GM19025 (cell line): Measurements from ENCODE around the gene ZP4.
"Not testable (repeated sequence)": the region's sequence is repeated elsewhere in the genome, so short reads cannot be mapped to it uniquely, and the experiment has no call there.

Experiments
- ATAC-seq: cut with Tn5 transposase; IDR thresholded peaks from one replicate; pipeline ENCODE4 v1.9.1; 2021; ENCODE audit warnings: mild to moderate bottlenecking, low read depth, moderate library complexity; ENCODE audit not compliant: unreplicated experiment

ZP4 gene

GRCh38 chr1:237878406-237878805, 12.3 kb downstream of the ZP4 start:
- no peak for ATAC-seq

DNA sequence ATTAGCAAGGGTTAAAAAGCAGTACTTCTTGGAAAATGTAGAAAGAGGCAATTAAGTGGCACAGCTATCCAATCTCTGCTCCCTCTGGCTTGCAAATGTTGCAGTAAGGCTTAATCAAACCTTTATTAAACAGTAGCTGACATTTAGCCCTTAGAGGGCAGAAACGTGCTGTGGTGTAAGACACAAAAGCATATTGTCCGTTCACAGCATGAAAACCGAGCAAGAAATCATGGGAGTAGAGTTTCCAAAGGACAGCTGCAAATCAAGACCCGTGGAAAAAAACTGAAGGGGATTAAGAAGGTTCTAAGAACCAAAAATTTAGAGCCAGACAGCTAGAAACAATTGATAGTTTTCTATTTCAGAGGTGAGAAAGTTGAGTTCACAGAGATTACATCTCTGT, 13.1 kb downstream of the ZP4 start:
- ATAC-seq, result no peak

DNA sequence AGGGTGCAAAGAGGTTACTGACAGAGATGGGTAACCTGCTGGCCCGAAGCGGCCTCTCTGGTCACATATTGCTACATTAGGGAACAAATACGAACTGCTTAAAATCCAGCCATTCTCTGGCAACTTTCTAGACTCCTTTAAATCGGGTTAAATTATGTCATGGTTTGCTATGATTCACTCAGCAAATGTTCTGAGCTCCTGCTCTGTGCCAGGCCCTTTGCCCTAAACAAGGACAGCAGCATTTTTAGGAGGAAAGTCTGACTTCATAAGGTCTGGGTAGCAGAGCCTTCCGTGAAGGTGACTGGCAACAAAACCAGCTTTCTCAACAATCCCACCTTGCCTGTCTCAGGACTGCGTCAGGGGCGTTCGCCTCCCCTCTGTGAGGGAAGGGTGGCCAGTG, 15.4 kb downstream of the ZP4 start:
- ATAC-seq, result no peak

DNA sequence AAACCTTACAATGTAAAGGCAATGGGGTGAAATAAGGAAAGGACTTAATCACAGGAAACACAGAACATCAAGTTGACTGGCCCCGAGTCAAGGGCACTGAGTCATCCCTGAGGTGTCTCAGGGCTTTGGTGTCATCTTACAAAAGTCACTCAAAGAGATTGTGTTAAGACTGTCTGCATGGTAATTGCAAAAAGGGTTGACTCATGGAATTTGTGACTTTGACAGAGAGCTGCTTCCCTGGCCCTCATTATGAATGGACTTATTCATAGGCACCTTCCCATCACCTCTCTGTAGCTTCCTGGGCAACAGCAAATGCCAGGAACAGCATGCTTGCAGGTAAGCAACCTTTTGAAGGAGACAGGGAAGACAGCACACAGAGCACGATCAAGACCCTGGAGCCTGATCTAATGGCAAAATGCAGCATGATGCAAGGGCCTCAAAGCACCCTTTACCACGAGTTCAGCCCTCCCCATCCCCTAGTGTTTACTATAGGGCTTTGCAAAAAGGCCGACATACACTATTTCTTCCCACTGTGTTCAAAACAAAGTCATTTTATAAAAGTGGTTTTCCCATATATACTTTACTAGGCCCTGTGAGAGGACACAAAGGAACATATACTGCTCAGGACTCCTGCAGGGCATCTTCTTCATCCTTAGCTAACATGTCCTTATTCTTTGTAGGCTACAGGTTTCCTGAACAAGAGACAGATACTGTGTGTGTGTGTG, 17.1 kb downstream of the ZP4 start:
- no peak for ATAC-seq

GRCh38 chr1:237868817-237869600, 21.7 kb downstream of the ZP4 start:
- no peak for ATAC-seq

GRCh38 chr1:237867380-237867888, 23.3 kb downstream of the ZP4 start:
- no peak for ATAC-seq

DNA sequence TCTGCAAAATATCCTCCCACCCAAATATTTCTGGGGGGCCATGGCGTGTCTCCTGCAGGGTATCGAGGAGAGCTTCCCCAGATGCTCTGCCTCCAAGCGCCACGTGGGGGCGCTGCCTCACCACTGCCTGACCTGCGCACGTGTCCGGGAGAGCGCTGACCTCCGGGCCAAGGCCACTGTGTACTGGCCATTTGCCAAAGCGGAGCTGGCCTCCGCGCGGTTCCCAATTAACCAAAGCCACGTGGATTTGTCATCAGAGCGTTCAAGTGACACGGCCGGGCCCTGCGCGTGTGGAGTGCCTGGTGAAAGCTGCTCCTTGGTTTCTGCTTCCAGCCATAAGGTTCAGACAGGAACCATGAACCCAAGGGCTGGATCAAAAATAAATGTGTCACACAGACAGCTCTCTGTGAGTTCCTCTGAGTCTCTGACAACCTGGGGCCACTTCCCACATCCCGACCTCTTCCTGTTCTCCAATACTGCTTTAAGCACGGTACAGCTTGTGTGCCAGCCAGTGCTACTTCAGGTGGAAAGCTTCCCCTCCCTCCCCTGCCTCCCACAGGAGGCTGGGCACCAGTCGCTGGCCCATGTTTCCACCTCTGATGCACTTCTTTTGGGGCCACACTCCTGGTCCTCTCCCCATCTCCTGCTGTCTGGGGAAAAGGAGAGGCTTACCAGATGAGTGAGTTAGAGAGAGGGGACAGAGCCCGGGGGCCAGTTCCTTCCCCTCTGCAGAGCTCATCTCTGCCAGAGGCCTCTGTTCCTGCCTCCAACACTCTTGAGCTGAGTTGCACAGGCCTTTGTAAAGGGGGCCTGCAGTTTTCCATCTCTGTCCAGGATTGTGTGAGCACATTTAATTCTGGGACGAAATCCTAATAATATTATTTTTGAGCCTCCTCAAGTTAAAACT, 26.1 kb downstream of the ZP4 start:
- no peak for ATAC-seq

DNA sequence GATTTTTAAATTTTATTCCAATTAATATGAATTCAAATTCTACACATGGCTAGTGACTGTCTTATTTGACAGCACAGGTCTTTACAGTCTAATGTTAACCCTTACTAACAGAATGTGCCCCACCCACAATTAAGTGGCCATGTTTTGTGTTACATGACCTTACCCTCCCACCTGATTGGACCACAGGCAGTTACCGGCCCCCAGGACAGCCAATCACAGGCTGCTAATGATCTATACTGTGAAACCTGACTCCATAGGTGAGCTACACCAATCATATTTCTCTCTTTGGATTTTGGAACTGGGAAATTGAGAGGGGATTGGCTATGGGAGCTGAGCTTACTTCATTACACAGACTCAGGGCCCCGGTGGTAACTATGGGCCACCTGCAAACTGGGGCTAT, 27.5 kb downstream of the ZP4 start:
- no peak for ATAC-seq

DNA sequence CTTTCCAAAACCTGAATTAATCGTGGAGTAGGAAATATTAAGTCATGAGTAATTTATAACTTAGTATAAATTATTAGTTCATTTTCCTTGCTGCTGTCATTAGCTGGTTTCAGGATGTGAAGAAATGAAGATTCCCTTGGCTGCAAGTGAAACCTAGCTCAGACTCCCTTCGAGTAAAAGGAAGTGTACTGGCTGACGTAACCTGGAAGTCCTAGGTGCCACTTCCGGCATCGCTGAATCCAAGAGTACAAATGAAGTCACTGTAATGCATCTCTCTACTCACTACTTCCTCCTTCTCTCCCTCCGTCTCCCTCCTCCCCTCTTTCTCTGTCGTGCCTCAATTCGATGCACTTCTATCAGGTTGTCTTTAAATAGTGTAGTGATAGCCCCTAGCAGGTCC, 28.8 kb downstream of the ZP4 start:
- ATAC-seq, result no peak

GRCh38 chr1:237858992-237859391, 31.7 kb downstream of the ZP4 start:
- no peak for ATAC-seq

DNA sequence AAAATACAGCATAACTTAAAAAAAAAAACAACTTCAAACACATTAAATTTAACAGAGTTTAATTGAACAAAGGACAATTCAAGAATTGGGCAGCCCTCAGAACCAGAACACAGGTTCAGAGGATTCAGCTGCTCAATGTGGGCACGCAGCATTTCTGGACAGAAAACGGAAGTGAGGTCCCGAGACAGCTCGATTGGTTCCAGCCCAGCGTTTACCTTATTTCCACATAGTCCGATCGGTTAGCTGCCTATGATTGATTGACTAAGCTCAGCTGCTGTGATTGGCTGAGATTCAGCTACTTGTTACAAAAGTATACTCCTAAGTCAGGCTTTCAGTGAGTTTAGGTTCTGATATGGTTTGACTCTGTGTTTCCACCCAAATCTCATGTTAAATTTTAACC, 33.3 kb downstream of the ZP4 start:
- no peak for ATAC-seq

- no peak for ATAC-seq
Measured at GRCh38 chr1:237852342-237852741, 38.4 kb downstream of the ZP4 start.

DNA sequence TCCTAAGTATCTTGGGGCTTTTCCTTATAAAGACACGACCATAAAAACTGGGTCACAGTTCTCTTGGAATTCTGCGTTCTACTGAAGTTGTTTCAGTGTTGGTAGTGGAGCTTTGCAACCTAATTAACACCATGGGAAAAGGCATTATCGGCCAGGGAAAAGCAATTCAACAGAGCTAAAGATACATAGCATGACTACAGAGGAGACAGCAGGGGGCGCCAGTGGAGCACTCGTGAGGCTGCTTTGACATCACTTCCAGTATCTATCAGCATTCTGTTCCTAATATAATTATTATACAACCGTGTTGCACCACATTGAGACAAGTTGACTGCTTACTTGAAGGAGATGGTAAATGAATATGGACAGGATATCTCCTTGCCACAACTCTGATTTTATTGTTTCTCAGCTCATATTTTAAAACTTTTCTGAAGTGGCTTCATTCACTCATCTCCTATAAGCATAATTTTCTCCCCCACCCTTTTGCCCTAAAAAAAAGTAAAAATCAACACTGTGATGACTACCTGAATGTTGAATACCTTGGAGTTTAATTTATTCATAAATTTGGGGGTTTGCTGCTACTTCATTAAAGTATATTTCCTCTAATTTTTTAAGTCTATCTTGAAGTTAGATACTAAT, 39.4 kb downstream of the ZP4 start:
- no peak for ATAC-seq

DNA sequence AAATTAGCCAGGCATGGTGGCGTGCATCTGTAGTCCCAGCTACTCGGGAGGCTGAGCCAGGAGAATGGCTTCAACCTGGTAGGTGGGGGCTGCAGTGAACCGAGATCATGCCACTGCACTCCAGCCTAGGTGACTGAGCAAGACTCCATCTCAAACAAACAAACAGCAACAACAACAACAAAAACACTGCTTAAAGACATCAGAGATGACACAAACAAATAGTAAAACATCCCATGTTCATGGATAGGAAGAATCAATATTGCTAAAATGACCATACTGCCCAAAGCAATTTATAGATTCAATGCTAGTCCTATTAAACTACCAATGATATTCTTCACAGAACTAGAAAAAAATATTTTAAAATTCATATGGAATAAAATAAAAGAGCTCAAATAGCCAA, 47.2 kb downstream of the ZP4 start:
- ATAC-seq, result not testable (repeated sequence)

DNA sequence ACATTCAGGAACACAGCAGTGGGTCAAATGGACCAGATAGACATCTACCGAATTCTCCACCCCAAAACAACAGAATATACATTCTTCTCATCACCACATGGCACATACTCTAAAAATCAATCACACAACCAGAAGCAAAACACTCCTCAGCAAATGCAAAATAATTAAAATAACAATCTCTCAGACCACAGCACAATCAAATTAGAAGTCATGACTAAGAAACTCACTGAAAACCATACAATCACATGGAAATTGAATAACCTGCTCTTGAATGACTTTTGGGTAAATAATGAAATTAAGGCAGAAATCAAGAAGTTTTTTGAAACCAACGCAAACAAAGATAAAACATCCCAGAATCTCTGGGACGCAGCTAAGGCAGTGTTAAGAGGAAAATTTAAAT, 49.2 kb downstream of the ZP4 start:
- ATAC-seq, result no peak

DNA sequence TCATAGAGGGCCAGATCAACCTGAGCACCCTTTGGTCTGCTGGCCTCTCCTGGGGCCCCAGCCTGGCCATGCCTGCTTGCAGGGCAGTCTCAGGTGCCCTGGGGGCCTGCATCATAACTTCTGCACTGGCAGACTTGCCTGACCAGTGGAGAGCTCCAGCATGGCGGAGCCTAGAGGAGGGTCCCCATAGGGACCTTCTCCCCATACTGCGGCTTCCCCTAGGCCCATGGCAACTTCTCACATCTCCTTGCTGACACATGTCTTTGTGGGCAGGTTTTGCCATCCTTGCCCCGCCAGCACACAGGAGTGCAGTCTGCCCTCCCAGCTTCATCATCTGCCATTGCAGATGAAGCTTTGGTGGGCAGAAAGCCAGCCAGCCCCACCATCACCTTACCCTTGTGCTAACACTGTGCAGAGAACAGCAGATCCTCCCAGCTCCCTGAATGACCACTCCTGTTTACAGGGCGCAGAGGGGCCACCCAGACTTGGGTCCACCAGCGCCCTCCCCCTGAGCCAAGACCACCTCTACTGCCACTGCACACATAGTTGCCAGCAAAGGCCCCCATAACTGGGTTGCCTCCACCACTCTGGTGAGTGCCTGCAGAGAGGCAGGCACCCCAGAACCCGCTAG, 51.7 kb downstream of the ZP4 start:
- ATAC-seq, result no peak

DNA sequence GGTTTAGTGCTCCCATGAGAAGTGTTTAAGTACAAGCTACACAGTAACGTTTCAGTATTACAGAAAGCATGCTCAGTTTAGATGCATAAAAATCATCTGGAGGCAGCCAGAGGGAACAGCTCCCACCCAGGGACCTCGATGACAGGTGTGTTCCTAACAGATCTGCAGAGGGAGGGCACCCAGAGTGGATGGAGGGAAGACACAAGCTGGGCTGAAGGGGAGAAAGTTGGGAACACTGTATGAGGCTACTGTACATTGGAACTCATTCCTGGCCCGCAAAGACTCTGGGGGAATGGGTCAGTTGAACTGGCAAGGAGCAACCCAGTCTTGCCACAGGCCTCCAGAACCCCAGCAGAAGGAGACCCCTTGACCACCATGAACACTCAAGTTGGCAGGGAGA, 52.4 kb downstream of the ZP4 start:
- no peak for ATAC-seq

GRCh38 chr1:237834461-237834860, 56.3 kb downstream of the ZP4 start:
- ATAC-seq, result no peak

- ATAC-seq, result no peak
Measured at GRCh38 chr1:237834048-237834447, 56.7 kb downstream of the ZP4 start.

GRCh38 chr1:237832858-237833257, 57.9 kb downstream of the ZP4 start:
- ATAC-seq, result no peak
